HepG2 (cell line): ENCODE data around the gene ARID1A.

Experiments
- CTCF ChIP-seq: sonication (generic); formaldehyde crosslinking; IDR thresholded peaks from 2 replicates; pipeline ENCODE4 v1.5.0; 2020; ENCODE audit warnings: mild to moderate bottlenecking, missing genetic modification reagents, moderate library complexity
- EP300 ChIP-seq, 3 experiments: sonication (generic) in 1 of 3; formaldehyde crosslinking in 1 of 3; IDR thresholded peaks; 2 replicates each; pipeline versions ENCODE4 v1.5.1 to v1.6.1; 2011 to 2020; ENCODE audit warnings: low read depth in 2 of 3, low read length in 2 of 3, borderline replicate concordance in 1 of 3, improper control_type of control experiment in 1 of 3, mild to moderate bottlenecking in 1 of 3, missing genetic modification reagents in 1 of 3, moderate library complexity in 1 of 3
- POLR2AphosphoS2 ChIP-seq: IDR thresholded peaks from 2 replicates; pipeline ENCODE4 v1.6.1; 2011; ENCODE audit warnings: low read depth, low read length, improper control_type of control experiment
- RAD51 ChIP-seq: fragments of 450-650 bp; IDR thresholded peaks from 2 replicates; pipeline ENCODE4 v1.6.1; 2016; ENCODE audit warnings: borderline replicate concordance
- RNF2 ChIP-seq: fragments of 450-650 bp; conservative IDR thresholded peaks from 2 replicates; pipeline ENCODE4 v1.6.1; 2016; ENCODE audit warnings: low read depth
- ZZZ3 ChIP-seq: sonication (generic); formaldehyde crosslinking; IDR thresholded peaks from 2 replicates; pipeline ENCODE4 v1.4.0; 2020; ENCODE audit warnings: missing genetic modification reagents, mild to moderate bottlenecking, borderline replicate concordance

- TF ChIP-seq RAD51 (no peak), CTCF (CRISPR knock-in tag) (no peak), EP300 (IDR thresholded peaks at IDR 0.05; ENCODE audit: low read depth in 2 of 2, low read length in 2 of 2) (no peak), EP300 (CRISPR knock-in tag; IDR thresholded peaks at IDR 0.05; ENCODE audit: borderline replicate concordance) (no peak), RNF2 (no peak), ZZZ3 (CRISPR knock-in tag) (no peak), POLR2AphosphoS2 (no peak)
Observed at GRCh38 chr1:26747048-26747447, 51.2 kb downstream of the ARID1A start.
